Stimulated activated CD4-positive, alpha-beta T cell treated with anti-CD3 and anti-CD28 coated beads, Interleukin-15, amount 100 ng/mL, for 1 hour (primary cell): ENCODE data around the gene PDE8B.

Experiments used
- DNase-seq, 2 donors: peaks; one replicate each; pipeline ENCODE4 v3.0.0-alpha.2; 2020; ENCODE audit warnings: low read depth in 1 of 2, low spot score in 1 of 2

PDE8B gene

GRCh38 chr5:77210091-77210963 is at the start of gene PDE8B:
PDE8B (plus strand) TSS chr5:77210680; CDS start chr5:77210926, 246 bp downstream.
- no peak for DNase-seq

- DNase-seq: no peak
These were observed 47.0 kb upstream of the PDE8B start for GRCh38 chr5:77163453-77163852.

GRCh38 chr5:77167063-77167462 is 43.4 kb upstream of the PDE8B start:
- DNase-seq: no peak

DNA sequence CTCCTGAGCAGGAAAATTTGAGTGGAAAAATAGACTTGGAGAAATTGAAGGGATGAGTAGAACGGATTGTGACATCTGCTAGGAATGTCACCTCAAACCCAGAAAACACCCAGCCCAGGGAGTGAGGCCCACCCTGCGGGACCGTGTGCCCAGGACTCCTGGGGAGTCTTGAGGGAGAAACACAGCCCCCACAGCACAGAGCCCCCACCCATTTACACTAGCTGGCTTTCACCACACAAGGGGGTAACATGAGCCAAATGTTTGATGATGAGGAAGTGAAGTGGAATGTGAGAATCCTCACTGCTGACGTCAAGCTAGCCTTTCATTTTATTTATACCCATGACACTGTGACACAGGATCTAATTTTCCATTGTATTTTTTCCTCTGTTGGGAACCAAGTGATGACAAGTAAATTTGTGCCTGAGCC is 42.8 kb upstream of the PDE8B start:
- no peak for DNase-seq

GRCh38 chr5:77168161-77168878 is 42.2 kb upstream of the PDE8B start:
- no peak for DNase-seq

DNA sequence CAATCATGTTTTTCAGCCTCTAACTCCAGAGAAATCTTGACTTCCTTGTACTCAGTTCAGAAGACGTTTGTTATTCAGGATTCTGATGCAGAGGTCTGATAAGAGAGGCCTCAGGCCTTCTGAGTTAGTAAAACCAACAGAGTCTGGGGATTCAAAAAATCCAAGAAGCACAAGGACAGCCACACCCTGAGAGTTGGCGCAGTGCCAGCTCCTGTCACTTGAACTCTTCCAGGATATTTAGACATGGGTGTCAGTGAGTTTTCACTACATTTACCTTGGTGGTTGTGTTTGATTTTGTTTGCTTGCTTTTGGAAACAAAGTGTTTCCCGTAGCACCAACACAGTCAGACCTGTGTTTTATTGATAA is 41.6 kb upstream of the PDE8B start:
- DNase-seq: no peak

GRCh38 chr5:77170196-77170890 is 40.1 kb upstream of the PDE8B start:
- DNase-seq: no peak

GRCh38 chr5:77171141-77171910 is 39.2 kb upstream of the PDE8B start:
- DNase-seq: no peak

DNA sequence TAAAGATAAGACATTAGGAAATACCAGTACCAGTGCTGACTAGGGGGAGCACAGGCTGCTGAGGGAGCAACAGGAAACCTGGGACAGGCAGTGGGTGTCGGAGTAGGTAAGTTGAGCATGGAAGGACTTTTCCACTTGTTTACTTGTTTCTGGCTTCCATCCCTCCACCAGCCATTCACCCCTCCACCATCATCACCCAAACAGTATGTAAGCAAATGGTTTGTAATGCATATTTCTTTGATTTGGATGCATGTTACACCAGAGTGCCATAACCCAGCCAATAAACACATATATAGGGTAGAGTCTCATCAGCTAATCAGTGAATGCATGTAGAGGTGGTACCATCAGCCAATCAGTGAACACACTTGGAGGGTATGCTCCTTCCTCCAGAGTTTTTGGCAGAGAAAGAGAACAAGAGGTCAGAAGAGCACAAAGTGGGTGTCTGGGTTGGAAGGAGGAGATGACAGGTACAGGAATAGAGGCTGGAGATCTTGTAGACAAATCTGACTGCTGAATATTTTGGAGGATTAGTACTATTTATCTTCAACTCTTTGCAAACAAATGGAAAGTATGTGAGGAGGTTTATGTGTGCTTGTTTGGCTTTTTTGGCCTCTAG is 37.7 kb upstream of the PDE8B start:
- no peak for DNase-seq

- no peak for DNase-seq
These were observed 36.0 kb upstream of the PDE8B start for GRCh38 chr5:77174526-77174925.

DNA sequence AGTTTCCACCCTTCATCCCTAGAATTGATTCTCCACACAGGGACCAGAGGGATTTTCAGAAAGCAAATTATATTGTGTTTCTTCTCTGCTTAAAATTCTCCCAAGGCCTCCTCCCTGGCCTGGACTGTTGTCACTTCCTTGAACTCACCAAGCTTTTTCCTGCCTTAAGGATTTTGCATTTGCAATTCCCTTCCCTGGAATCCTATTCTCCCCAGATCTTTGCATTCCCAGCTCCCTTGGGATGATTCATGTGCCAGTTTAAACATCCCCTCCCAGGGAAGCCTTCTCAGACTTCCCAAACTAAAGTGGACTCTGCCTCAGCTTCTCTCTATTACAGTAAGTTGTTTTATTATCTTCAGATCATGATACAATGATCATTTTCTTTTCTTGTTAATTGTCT is 35.2 kb upstream of the PDE8B start:
- DNase-seq: no peak

- DNase-seq: no peak
These were observed 34.1 kb upstream of the PDE8B start for GRCh38 chr5:77176429-77176828.

DNA sequence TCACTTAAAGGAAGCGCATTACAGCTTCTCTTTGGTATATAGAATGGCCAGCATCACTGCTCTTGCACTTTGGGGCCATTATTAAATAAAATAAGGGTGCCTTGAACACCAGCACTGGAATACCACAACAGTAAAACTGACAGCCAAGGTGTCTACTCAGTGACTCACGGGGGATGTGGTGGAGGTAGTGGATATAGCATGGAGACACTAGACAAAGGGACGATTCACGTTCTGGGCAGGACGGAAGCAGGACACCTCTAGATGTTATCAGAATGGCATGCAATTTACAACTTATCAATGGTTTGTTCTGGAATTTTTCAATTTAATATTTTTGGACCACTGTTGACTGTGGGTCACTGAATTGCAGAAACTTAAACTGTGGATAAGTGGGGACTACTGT is 32.9 kb upstream of the PDE8B start:
- DNase-seq: no peak

DNA sequence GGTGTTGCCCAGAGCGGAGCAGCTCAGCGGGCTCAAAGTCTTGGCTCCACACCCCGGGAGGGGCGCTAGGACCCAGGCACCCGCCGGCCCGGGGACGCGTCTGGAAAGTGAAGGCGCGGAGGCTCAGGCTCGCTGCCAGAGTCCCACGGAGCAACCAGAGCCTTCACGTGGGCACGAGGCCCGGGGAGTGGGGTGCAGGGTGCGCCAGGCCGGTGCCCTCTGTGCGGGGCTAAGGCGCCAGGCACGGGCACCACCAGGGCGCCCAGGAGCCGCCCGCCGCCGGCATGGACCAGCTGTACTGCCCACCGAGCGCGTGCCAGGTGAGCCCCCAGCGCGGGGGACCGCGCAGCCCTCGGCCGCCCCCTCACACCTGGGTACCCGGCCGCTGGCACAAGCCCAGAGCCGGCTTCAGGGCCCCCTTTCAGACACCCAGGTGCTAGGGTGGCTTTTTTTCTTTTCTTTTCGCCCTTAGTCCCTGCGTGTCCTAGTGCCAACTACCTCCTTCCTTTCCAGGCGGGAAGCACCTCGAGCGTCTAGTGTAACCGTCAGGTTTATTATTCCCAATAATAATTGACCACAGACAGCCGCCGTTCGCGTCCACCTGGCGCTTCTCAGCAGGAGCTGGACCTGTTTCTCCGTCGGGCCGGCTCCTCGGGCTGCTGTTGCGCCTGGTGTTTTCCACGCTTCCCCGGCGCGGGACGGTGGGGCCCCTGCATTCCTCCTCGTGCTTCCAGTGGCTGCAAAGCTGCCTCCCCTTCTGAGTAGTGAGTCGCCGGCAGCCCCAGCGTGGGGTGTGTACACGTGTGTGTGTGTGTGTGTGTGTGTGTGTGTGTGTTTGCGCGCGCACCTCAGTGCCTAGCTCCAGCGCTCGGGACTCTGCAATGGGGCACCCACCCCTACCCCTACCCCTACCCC is 30.1 kb upstream of the PDE8B start:
- DNase-seq: no peak

DNA sequence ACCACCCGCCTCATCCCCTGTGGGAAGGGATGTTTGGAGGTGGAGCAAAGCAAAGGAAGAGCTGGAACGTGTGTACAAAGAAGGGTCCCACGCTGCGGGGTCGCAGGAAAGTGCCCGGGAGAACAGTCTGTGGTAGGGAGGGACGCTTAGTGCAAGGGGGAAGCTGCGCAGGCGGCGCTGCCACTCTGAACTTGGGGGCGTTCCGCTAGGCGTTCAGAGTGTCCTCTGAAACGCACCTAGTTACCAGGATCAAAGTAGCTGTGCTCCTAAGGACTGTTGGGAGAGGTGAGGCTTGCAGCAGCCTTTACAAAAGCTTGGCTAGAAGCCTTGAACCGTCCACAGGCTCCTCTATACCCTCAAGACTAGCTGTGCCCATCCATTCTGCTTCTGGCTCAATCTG is 29.3 kb upstream of the PDE8B start:
- no peak for DNase-seq

GRCh38 chr5:77181596-77182304 is 28.7 kb upstream of the PDE8B start:
- DNase-seq: no peak

DNA sequence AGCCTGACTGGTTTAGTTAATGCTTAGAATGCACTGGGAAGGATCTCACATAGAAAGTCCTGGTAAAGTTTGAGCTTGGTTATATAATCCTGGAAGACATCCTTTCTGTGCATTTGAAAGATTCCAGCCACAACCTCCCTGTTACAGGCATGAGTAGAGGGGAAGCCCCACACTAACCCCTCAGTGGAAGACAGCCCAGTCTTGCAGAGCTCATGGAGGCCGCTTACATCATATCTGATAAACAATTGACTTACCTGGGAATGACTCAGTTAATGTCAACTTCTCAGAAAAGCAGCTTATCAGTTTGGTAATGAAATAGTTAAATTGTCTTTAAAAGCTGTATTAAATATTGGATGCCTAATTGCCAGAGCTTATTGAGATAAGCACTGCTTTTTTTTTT is 28.1 kb upstream of the PDE8B start:
- DNase-seq: no peak

- no peak for DNase-seq
These were observed 23.7 kb upstream of the PDE8B start for GRCh38 chr5:77186652-77187370.
